ENCODE measurements around the gene NCCRP1.

DNA sequence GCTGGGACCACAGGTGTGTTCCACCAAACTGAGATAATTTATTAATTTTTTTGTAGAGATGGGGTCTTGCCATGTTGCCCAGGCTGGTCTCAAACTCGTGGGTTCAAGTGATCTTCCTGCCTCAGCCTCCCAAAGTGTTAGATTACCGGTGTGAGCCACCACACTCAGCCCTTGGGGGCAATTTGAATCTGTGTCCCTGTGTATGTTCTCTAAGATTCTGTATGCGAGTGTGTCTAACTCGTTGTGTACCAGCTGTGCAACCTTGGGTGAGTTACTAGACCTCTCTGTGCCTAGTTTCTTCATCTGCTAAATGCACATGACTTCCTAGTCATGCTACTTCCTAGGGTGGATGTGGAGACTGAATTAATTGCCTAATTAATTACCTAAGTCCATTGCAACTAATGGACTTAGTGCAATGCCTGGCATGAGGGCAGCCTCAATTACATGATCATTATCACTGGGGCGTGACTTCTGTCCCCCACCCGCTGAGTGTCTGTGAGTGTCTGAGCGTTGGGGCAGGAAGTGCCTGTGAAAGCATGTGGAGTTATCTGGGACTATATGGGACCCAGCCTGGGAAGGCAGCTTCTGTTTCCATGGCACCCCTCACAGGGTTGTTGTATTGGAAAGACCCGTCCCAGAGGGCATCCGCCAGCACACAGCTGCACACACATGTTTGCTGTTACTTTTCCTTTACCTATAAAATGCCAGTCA is 1.8 kb upstream of the NCCRP1 start:
- TF ChIP-seq CTCF (IDR thresholded peaks at IDR 0.05), result no peak
- no peak for TF ChIP-seq POLR2A (IDR thresholded peaks at IDR 0.05)
- TF ChIP-seq POLR2AphosphoS5 (IDR thresholded peaks at IDR 0.05), result no peak
